ENCODE measurements around the gene NRXN3.

NRXN3 gene

DNA sequence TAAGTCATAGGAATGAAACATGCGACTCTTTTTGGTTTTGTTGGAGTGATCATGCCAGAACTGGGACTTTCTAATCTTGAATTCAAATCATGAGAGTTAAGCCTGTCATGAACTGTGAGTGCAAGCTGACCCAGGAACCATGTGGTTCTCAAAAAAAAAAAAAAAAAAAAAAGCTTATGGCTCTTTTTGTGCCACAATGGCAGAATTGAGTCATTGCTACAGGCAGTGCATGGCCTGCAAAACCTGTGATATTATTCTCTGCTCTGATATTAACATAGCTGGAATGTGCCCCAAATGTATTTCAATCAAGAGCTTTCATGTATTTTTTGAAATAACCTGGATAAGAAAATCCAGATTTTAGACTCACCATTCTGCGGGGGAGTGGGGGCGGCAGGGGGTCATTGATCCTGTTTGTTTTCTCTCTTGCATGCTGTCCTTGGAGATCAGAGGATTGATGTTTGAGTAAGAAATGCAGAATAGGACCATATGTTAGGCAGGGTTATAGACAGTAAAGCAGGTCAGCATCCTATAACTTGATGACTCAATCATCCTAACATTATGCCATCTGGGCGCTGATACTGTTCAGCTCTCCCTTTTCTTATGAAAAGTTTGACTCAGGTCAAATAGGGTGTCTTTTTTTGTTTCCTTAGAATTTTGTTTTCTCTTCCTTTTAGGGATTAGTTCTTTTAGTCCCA lies 1243.7 kb downstream of the NRXN3 start:
- Histone ChIP-seq H3K4me1 (no peaks in the 10 kb centered on the region), H3K27ac (no peak overlapping the region), H3K4me3 (no peak overlapping the region)

DNA sequence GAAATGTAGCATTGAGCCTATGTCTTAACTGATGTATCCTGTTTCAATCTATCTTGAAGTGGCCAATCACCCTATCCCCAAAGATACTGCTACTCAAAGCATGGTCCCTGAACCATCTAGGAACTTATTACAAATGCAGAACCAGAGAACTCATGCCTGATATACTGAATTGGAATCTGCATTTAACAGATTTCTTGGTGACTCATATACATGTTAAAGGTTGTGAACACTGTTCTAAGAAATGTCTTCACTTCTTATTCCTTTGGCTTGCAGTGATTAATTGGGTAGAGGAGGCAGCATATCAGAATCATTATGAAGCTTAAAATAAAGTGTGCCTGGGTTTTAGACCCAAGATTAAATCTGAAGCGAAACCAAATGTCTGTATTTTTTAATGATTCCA lies 1245.6 kb downstream of the NRXN3 start:
- H3K4me3 ChIP-seq = no peak overlapping the region
- H3K9ac ChIP-seq = no peak overlapping the region
- no peaks in the 10 kb centered on the region for H3K9me3 ChIP-seq
- no peak overlapping the region for H3K4me2 ChIP-seq
- no peak overlapping the region for H3K27ac ChIP-seq
- H3K36me3 ChIP-seq = no peaks in the 10 kb centered on the region
- H3K4me1 ChIP-seq = no peaks in the 10 kb centered on the region
- H3K27me3 ChIP-seq = no peaks in the 10 kb centered on the region
- TF ChIP-seq Cebpa-rat (IDR thresholded peaks at IDR 0.05) = no peak
- H4K20me1 ChIP-seq = no peaks in the 10 kb centered on the region

More for the DNA sequence above, 1243.7 kb downstream of the NRXN3 start:
- Histone ChIP-seq H3K27me3 (no peaks in the 10 kb centered on the region), H3K9me3 (no peaks in the 10 kb centered on the region), H3K4me2 (no peak overlapping the region), H4K20me1 (no peaks in the 10 kb centered on the region), H3K9ac (no peak overlapping the region), H3K36me3 (no peaks in the 10 kb centered on the region)
- TF ChIP-seq Cebpa-rat (IDR thresholded peaks at IDR 0.05) = no peak

DNA sequence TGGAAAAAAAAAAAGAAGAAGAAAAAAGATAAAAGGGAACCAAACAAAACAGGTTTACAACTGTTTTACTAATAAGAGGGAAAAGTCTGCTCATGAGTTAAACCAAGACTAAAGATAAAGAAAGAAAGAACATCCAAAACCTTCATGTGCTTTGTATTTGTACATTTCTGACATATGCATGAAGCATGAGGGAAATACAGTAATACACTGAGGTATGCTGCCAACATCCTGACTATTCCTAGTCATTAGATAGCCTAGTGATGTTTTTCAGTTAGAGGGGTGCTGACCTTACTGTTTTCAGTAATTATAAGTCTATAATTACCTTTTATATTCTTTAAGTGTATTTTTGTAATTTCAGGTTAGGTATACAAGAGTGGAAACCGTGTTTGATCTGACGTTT lies 1247.8 kb downstream of the NRXN3 start:
- H3K4me2 ChIP-seq = no peak overlapping the region
- no peak overlapping the region for H3K27ac ChIP-seq
- no peak overlapping the region for H3K4me3 ChIP-seq
- H3K36me3 ChIP-seq = no peaks in the 10 kb centered on the region
- H3K9ac ChIP-seq = no peak overlapping the region
- no peaks in the 10 kb centered on the region for H3K4me1 ChIP-seq
- H4K20me1 ChIP-seq = no peaks in the 10 kb centered on the region
- no peaks in the 10 kb centered on the region for H3K27me3 ChIP-seq
- TF ChIP-seq Cebpa-rat (IDR thresholded peaks at IDR 0.05) = no peak
- H3K9me3 ChIP-seq = no peaks in the 10 kb centered on the region

DNA sequence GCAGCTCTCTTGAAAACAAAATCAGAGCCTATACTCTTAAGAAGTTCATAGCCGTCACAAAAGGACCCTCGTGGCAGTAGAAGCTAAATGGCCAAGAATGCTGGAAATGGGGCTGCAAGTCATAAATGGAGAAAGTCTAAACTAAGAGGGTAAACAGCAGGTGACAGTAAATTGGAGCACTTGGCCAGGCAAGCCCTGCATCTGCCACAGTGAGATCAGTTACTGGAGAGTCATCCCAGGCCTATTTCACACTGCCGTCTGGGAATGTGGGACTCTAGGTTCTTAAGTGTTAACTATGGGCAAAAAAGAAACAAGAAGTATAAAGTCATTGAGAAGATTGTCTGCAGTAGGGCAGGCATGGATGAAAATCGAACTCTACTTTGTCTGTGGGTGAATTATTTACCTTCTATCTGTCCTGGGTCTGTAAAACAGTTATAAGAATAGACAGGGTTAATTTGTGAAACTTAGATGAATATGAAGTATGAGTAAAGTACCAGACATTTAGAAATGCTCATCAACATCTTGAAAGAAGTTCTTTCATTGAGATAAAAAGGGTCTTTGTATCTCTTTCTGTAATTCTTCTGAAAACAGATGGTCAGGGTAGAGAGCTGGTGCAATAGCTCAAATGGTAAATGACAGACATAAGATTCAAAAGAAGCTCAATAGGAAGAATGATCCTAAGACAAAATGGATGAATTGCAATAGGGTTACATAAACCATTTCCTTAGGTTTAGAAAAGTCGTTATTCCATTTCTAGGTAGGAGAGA lies 1248.7 kb downstream of the NRXN3 start:
- no peak overlapping the region for H3K4me2 ChIP-seq
- no peak overlapping the region for H3K9ac ChIP-seq
- H3K36me3 ChIP-seq = no peaks in the 10 kb centered on the region
- H4K20me1 ChIP-seq = no peaks in the 10 kb centered on the region
- no peak for TF ChIP-seq Cebpa-rat (IDR thresholded peaks at IDR 0.05)
- H3K27me3 ChIP-seq = no peaks in the 10 kb centered on the region
- H3K27ac ChIP-seq = no peak overlapping the region
- no peaks in the 10 kb centered on the region for H3K9me3 ChIP-seq
- no peaks in the 10 kb centered on the region for H3K4me1 ChIP-seq
- no peak overlapping the region for H3K4me3 ChIP-seq

DNA sequence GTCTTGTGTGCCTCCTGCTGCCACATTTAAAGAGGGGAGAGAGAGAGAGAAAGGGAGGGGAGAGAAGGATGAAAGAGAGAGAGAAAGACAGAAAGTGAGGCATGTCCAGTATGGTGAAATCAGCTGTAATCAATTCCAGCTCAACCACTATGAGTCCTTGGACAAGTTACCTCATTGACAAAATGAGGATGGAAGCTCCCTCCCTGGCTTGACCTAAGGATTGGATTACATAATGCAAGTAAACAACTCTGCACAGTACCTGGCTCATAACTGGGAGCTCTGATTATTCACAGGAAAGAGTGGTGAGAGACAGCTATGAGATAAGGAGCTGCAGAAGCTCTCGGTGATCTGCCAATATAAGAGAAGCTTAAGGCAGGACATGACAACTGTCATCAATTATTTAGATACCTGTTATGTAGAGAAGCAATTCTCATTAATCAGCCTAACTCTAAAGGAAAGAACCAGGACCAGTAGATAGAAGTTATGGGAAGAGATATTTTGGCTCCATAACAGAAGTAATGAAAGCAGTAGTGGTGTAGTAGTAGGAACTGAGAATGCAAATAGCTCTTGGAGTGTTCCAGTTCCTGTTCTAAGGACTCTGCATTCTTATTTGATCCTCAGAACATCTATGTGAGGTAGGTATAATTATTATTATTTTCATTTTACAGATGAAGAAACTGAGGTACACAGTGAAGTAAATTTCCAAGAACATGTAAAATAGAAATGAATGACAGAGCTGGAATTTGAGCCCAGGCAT lies 1249.6 kb downstream of the NRXN3 start:
- Histone ChIP-seq H3K4me3 (no peak overlapping the region), H3K27ac (no peak overlapping the region), H3K9me3 (no peaks in the 10 kb centered on the region), H3K27me3 (no peaks in the 10 kb centered on the region), H3K4me2 (no peak overlapping the region), H3K36me3 (no peaks in the 10 kb centered on the region), H3K4me1 (no peaks in the 10 kb centered on the region), H4K20me1 (no peaks in the 10 kb centered on the region), H3K9ac (no peak overlapping the region)
- no peak for TF ChIP-seq Cebpa-rat (IDR thresholded peaks at IDR 0.05)

DNA sequence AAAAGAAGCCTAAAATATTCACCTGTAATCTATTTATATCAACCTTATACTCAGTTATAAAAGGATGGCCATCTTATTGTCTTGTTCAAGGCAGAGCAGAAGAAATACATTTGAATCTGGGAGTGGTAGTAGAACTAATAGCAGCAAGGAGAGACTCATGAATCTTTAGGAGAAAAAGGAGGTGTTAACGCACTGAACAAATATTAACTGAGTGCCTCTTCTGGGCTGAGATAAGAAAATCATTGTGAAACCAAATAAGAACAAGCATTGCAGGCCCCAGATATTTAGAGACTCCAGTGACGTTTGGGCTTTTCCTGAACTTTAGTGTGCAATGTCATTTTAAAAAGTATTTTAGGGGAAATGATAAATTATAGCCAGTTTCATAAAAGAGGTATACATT lies 1250.6 kb downstream of the NRXN3 start:
- Histone ChIP-seq H3K9me3 (no peaks in the 10 kb centered on the region), H3K4me1 (no peaks in the 10 kb centered on the region), H3K4me3 (no peak overlapping the region), H3K27me3 (no peaks in the 10 kb centered on the region), H3K36me3 (no peaks in the 10 kb centered on the region), H3K9ac (no peak overlapping the region), H3K4me2 (no peak overlapping the region), H3K27ac (no peak overlapping the region), H4K20me1 (no peaks in the 10 kb centered on the region)
- TF ChIP-seq Cebpa-rat (IDR thresholded peaks at IDR 0.05) = no peak

DNA sequence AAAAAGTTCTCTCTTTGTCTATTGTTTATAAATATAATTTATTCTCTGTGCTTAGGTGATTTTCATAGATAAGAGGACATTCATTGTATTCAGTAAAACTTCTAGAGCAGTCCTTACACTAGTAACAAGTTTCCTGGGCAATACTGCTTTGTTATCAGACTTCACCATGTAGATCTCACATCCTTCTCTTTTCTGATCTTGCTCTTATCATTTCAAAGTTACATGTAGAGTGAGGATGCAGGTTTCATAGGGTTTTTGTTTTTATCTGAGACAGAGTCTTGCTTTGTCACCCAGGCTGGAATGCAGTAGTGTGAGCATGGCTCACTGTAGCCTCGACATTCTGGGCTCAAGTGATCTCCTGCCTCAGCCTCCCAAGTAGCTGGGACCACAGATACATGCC lies 1251.6 kb downstream of the NRXN3 start:
- H3K4me1 ChIP-seq = no peaks in the 10 kb centered on the region
- no peaks in the 10 kb centered on the region for H4K20me1 ChIP-seq
- H3K36me3 ChIP-seq = no peaks in the 10 kb centered on the region
- H3K27ac ChIP-seq = no peak overlapping the region
- no peak overlapping the region for H3K9ac ChIP-seq
- no peak overlapping the region for H3K4me2 ChIP-seq
- no peak for TF ChIP-seq Cebpa-rat (IDR thresholded peaks at IDR 0.05)
- H3K27me3 ChIP-seq = no peaks in the 10 kb centered on the region
- no peaks in the 10 kb centered on the region for H3K9me3 ChIP-seq
- no peak overlapping the region for H3K4me3 ChIP-seq

DNA sequence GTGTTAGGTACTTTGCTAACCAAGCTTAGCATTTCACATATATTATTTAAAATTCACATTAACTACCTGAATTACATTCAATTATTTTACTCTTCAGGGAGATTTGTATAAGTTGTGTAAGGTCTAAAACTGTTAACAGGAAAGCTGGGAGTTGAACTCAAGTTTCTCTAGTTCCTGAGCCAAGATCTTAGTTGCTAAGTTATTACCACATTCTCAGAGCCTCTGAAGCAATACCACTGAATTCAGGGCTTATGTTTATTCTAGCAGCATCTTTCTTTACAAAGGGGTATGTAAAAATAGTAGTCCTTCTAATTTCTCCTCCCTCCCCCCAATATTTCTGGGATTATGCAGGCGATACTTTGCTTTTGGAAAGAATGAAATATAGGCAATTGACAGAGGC lies 1254.3 kb downstream of the NRXN3 start:
- no peaks in the 10 kb centered on the region for H4K20me1 ChIP-seq
- H3K27me3 ChIP-seq = no peaks in the 10 kb centered on the region
- no peak for TF ChIP-seq Cebpa-rat (IDR thresholded peaks at IDR 0.05)
- H3K4me2 ChIP-seq = no peak overlapping the region
- no peaks in the 10 kb centered on the region for H3K9me3 ChIP-seq
- H3K4me3 ChIP-seq = no peak overlapping the region
- H3K4me1 ChIP-seq = no peaks in the 10 kb centered on the region
- H3K9ac ChIP-seq = no peak overlapping the region
- H3K36me3 ChIP-seq = no peaks in the 10 kb centered on the region
- H3K27ac ChIP-seq = no peak overlapping the region

DNA sequence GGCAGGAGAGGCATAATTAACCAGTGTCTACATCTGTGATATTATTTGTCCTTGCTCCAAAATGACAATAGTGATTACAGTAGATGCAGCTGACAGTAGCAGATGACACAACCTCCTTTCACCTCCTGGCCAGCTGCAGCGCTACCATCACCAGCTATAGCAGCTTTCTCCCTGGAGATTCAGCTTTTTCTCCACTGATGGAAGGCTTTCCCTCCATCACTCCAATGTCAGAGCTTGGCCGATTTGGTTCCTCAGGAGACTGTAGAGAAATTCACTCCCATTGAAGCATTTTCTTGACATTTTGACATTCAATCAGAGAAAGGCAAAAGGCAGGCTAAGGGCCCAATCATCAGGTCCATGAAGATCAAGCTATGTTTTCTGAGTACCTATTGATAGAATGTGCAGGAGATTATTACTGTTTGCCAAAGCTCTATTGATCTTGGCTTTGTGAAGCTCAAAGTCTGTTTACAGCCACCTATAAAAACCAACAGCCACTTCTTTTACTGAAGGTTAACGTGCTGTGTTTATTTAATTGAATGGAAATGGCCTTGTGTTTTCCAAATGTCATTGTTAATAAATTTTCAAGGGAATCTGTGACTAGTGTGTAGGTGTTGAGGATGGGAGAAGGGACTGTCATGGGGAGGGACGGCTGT lies 1256.1 kb downstream of the NRXN3 start:
- Histone ChIP-seq H3K27ac (no peak overlapping the region), H3K4me1 (no peaks in the 10 kb centered on the region), H3K9ac (no peak overlapping the region), H3K27me3 (no peaks in the 10 kb centered on the region), H3K4me3 (no peak overlapping the region), H4K20me1 (no peaks in the 10 kb centered on the region), H3K4me2 (no peak overlapping the region), H3K36me3 (no peaks in the 10 kb centered on the region), H3K9me3 (no peaks in the 10 kb centered on the region)
- TF ChIP-seq Cebpa-rat (IDR thresholded peaks at IDR 0.05) = no peak

Data from BLaER1 (cell line).